HG03457 (cell line): ENCODE measurements around the gene HSFX3.
"Not testable (repeated sequence)": the region's sequence is repeated elsewhere in the genome, so short reads cannot be mapped to it uniquely, and the experiment has no call there.

Experiments
- ATAC-seq: cut with Tn5 transposase; IDR thresholded peaks from one replicate; pipeline ENCODE4 v1.9.1; 2021; ENCODE audit warnings: moderate number of reproducible peaks; ENCODE audit not compliant: unreplicated experiment

The HSFX3 gene

GRCh38 chrX:149545545-149546543, 3.9 kb downstream of the HSFX3 start:
- not testable (repeated sequence) for ATAC-seq

GRCh38 chrX:149541521-149542047, 8.1 kb downstream of the HSFX3 start:
- ATAC-seq, result no peak

- ATAC-seq, result peak; percentile 67
These were observed 8.9 kb downstream of the HSFX3 start, which contains the start of gene EOLA1 for GRCh38 chrX:149540621-149541520. Gene EOLA1 (plus strand): TSS chrX:149541012. CDS start chrX:149545631, 4,619 bp downstream.

GRCh38 chrX:149540131-149540620, 9.5 kb downstream of the HSFX3 start:
- ATAC-seq, result peak; percentile 16

GRCh38 chrX:149539283-149540130, 10.2 kb downstream of the HSFX3 start:
- ATAC-seq, result peak; percentile 41

- ATAC-seq, result not testable (repeated sequence)
These were observed 12.2 kb downstream of the HSFX3 start for GRCh38 chrX:149537474-149537873.

GRCh38 chrX:149534926-149535602, 14.7 kb downstream of the HSFX3 start:
- ATAC-seq, result not testable (repeated sequence)

- not testable (repeated sequence) for ATAC-seq
These were observed 15.7 kb downstream of the HSFX3 start for GRCh38 chrX:149533999-149534398.

- ATAC-seq, result not testable (repeated sequence)
These were observed 16.9 kb downstream of the HSFX3 start for GRCh38 chrX:149532868-149533267.

GRCh38 chrX:149531599-149531998, 18.1 kb downstream of the HSFX3 start:
- peak; percentile 47 for ATAC-seq

GRCh38 chrX:149528381-149528780, 21.3 kb downstream of the HSFX3 start:
- no peak for ATAC-seq

GRCh38 chrX:149527705-149528104, 22.0 kb downstream of the HSFX3 start:
- ATAC-seq, result no peak

- ATAC-seq, result not testable (repeated sequence)
These were observed 23.2 kb downstream of the HSFX3 start for GRCh38 chrX:149526318-149527033.

GRCh38 chrX:149525903-149526302, 23.8 kb downstream of the HSFX3 start:
- ATAC-seq, result peak; percentile 34

- ATAC-seq, result peak; percentile 94
These were observed 24.3 kb downstream of the HSFX3 start for GRCh38 chrX:149525389-149525788.

- ATAC-seq, result no peak
These were observed 26.8 kb downstream of the HSFX3 start for GRCh38 chrX:149522916-149523315.

- no peak for ATAC-seq
These were observed 28.3 kb downstream of the HSFX3 start for GRCh38 chrX:149521438-149521837.

- not testable (repeated sequence) for ATAC-seq
These were observed 29.0 kb downstream of the HSFX3 start for GRCh38 chrX:149520636-149521277.
